ENCODE measurements around the gene TULP1.

TULP1 gene

GRCh38 chr6:35453236-35453635 lies 59.5 kb downstream of the TULP1 start:
- Histone ChIP-seq H3K9ac (ENCODE audit: low read depth in 1 of 2, low read length in 2 of 2) (peak overlapping the region in 1 of 2 donors; percentile 65), H3K36me3 (ENCODE audit: control insufficient read depth in 2 of 2, insufficient read depth in 2 of 2, low read length in 2 of 2) (peaks cover 6 to 9% of the 10 kb centered on the region in 2 donors), H3K27ac (ENCODE audit: low read depth in 2 of 2, low read length in 2 of 2) (no peak overlapping the region), H3K27me3 (ENCODE audit: control insufficient read depth in 2 of 2, insufficient read depth in 2 of 2, low read length in 2 of 2) (no peaks in the 10 kb centered on the region), H3K4me3 (ENCODE audit: low read length in 2 of 2) (peak overlapping the region; percentile 70 to 77), H3K9me3 (ENCODE audit: control insufficient read depth in 2 of 2, low read length in 2 of 2) (no peaks in the 10 kb centered on the region), H3K4me1 (ENCODE audit: control insufficient read depth in 2 of 2, insufficient read depth in 2 of 2, low read length in 2 of 2) (peaks cover 12 to 14% of the 10 kb centered on the region in 2 donors)

- Histone ChIP-seq H3K4me1 (ENCODE audit: control insufficient read depth in 2 of 2, insufficient read depth in 2 of 2, low read length in 2 of 2) (peaks cover 12 to 14% of the 10 kb centered on the region in 2 donors), H3K27ac (ENCODE audit: low read depth in 2 of 2, low read length in 2 of 2) (peak within 1 kb of the TSS; percentile 64 to 65), H3K27me3 (ENCODE audit: control insufficient read depth in 2 of 2, insufficient read depth in 2 of 2, low read length in 2 of 2) (no peaks in the 10 kb centered on the region), H3K9me3 (ENCODE audit: control insufficient read depth in 2 of 2, low read length in 2 of 2) (no peaks in the 10 kb centered on the region), H3K9ac (ENCODE audit: low read depth in 1 of 2, low read length in 2 of 2) (peak within 1 kb of the TSS; percentile 65 to 68), H3K4me3 (ENCODE audit: low read length in 2 of 2) (peak within 1 kb of the TSS; percentile 70 to 77), H3K36me3 (ENCODE audit: control insufficient read depth in 2 of 2, insufficient read depth in 2 of 2, low read length in 2 of 2) (peaks cover 3 to 6% of the 10 kb centered on the region in 2 donors)
These were observed 60.3 kb downstream of the TULP1 start, which contains the start of gene FANCE for GRCh38 chr6:35452183-35453090. FANCE (plus strand) TSS chr6:35452338; CDS start chr6:35452546, 208 bp downstream.

GRCh38 chr6:35451354-35452182 lies 61.1 kb downstream of the TULP1 start:
- H3K27ac ChIP-seq (ENCODE audit: low read depth in 2 of 2, low read length in 2 of 2), result peak overlapping the region in 1 of 2 donors; percentile 23
- H3K4me3 ChIP-seq (ENCODE audit: low read length in 2 of 2), result peak overlapping the region; percentile 24 to 69
- no peaks in the 10 kb centered on the region for H3K9me3 ChIP-seq (ENCODE audit: control insufficient read depth in 2 of 2, low read length in 2 of 2)
- no peaks in the 10 kb centered on the region for H3K27me3 ChIP-seq (ENCODE audit: control insufficient read depth in 2 of 2, insufficient read depth in 2 of 2, low read length in 2 of 2)
- H3K4me1 ChIP-seq (ENCODE audit: control insufficient read depth in 2 of 2, insufficient read depth in 2 of 2, low read length in 2 of 2), result peaks cover 12 to 14% of the 10 kb centered on the region in 2 donors
- peak overlapping the region; percentile 27 to 32 for H3K9ac ChIP-seq (ENCODE audit: low read depth in 1 of 2, low read length in 2 of 2)
- peaks cover 0 to 6% of the 10 kb centered on the region in 2 donors for H3K36me3 ChIP-seq (ENCODE audit: control insufficient read depth in 2 of 2, insufficient read depth in 2 of 2, low read length in 2 of 2)

- Histone ChIP-seq H3K9me3 (ENCODE audit: control insufficient read depth in 2 of 2, low read length in 2 of 2) (no peaks in the 10 kb centered on the region), H3K36me3 (ENCODE audit: control insufficient read depth in 2 of 2, insufficient read depth in 2 of 2, low read length in 2 of 2) (no peaks in the 10 kb centered on the region), H3K27me3 (ENCODE audit: control insufficient read depth in 2 of 2, insufficient read depth in 2 of 2, low read length in 2 of 2) (no peaks in the 10 kb centered on the region), H3K4me1 (ENCODE audit: control insufficient read depth in 2 of 2, insufficient read depth in 2 of 2, low read length in 2 of 2) (peaks cover 12 to 14% of the 10 kb centered on the region in 2 donors), H3K9ac (ENCODE audit: low read depth in 1 of 2, low read length in 2 of 2) (no peak overlapping the region), H3K4me3 (ENCODE audit: low read length in 2 of 2) (no peak overlapping the region), H3K27ac (ENCODE audit: low read depth in 2 of 2, low read length in 2 of 2) (no peak overlapping the region)
These were observed 63.3 kb downstream of the TULP1 start for GRCh38 chr6:35449287-35449881.

- no peak overlapping the region for H3K27ac ChIP-seq (ENCODE audit: low read depth in 2 of 2, low read length in 2 of 2)
- no peak overlapping the region for H3K4me3 ChIP-seq (ENCODE audit: low read length in 2 of 2)
- no peaks in the 10 kb centered on the region for H3K9me3 ChIP-seq (ENCODE audit: control insufficient read depth in 2 of 2, low read length in 2 of 2)
- no peaks in the 10 kb centered on the region for H3K27me3 ChIP-seq (ENCODE audit: control insufficient read depth in 2 of 2, insufficient read depth in 2 of 2, low read length in 2 of 2)
- H3K4me1 ChIP-seq (ENCODE audit: control insufficient read depth in 2 of 2, insufficient read depth in 2 of 2, low read length in 2 of 2), result peaks cover 12% of the 10 kb centered on the region in 2 donors
- no peaks in the 10 kb centered on the region for H3K36me3 ChIP-seq (ENCODE audit: control insufficient read depth in 2 of 2, insufficient read depth in 2 of 2, low read length in 2 of 2)
- H3K9ac ChIP-seq (ENCODE audit: low read depth in 1 of 2, low read length in 2 of 2), result no peak overlapping the region
These were observed 64.5 kb downstream of the TULP1 start for GRCh38 chr6:35448191-35448590.
